GM23248 (cell line): Measurements from ENCODE around the gene SFMBT1. TPM values are rescaled to one million over a fixed set of nuclear protein-coding genes. Genes with fewer than 3 reads are reported as not detected.

Source experiments
- DNase-seq: peaks from one replicate; pipeline ENCODE4 v3.0.0-alpha.2; 2015
- H2AFZ ChIP-seq: fragments of 200-600 bp; sonication (generic); 2 replicates; pipeline ENCODE4 v1.6.1; 2016; ENCODE audit warnings: antibody characterized with exemption
- H3F3A ChIP-seq: fragments of 200-600 bp; sonication (generic); 2 replicates; pipeline ENCODE4 v1.6.1; 2016; ENCODE audit warnings: mild to moderate bottlenecking, antibody characterized with exemption, mixed run types; ENCODE audit not compliant: insufficient read depth
- H3K27ac ChIP-seq: fragments of 200-600 bp; sonication (generic); 2 replicates; pipeline ENCODE4 v1.5.1; 2016; ENCODE audit warnings: mild to moderate bottlenecking
- H3K27me3 ChIP-seq: fragments of 200-600 bp; sonication (generic); replicated peaks from 2 replicates; pipeline ENCODE4 v1.6.1; 2016; ENCODE audit warnings: mild to moderate bottlenecking; ENCODE audit not compliant: insufficient read depth
- H3K36me3 ChIP-seq: fragments of 200-600 bp; sonication (generic); 2 replicates; pipeline ENCODE4 v1.6.1; 2016; ENCODE audit warnings: low read depth, mild to moderate bottlenecking
- H3K4me1 ChIP-seq: fragments of 200-600 bp; sonication (generic); 2 replicates; pipeline ENCODE4 v1.6.1; 2016; ENCODE audit warnings: mild to moderate bottlenecking; ENCODE audit not compliant: insufficient read depth
- H3K4me2 ChIP-seq: fragments of 200-600 bp; sonication (generic); one replicate; pipeline ENCODE4 v1.6.1; 2016; ENCODE audit warnings: mild to moderate bottlenecking; ENCODE audit not compliant: unreplicated experiment
- H3K4me3 ChIP-seq: fragments of 200-600 bp; sonication (generic); 2 replicates; pipeline ENCODE4 v1.5.1; 2016; ENCODE audit warnings: mild to moderate bottlenecking
- H3K79me2 ChIP-seq: fragments of 200-600 bp; sonication (generic); 2 replicates; pipeline ENCODE4 v1.6.1; 2016; ENCODE audit warnings: mild to moderate bottlenecking; ENCODE audit not compliant: insufficient read depth
- H3K9ac ChIP-seq: fragments of 200-600 bp; sonication (generic); 2 replicates; pipeline ENCODE4 v1.6.1; 2016; ENCODE audit warnings: mild to moderate bottlenecking
- H3K9me2 ChIP-seq: fragments of 200-600 bp; sonication (generic); 2 replicates; pipeline ENCODE4 v1.6.1; 2016; ENCODE audit warnings: mixed run types, mild to moderate bottlenecking, moderate library complexity; ENCODE audit not compliant: insufficient read depth
- H3K9me3 ChIP-seq: fragments of 200-600 bp; sonication (generic); one replicate; pipeline ENCODE4 v1.6.1; 2017; ENCODE audit warnings: low read depth
- H4K20me1 ChIP-seq: fragments of 200-600 bp; sonication (generic); 2 replicates; pipeline ENCODE4 v1.6.0; 2016; ENCODE audit not compliant: insufficient read depth
- EZH2 ChIP-seq: fragments of 200-600 bp; sonication (generic); IDR thresholded peaks from 2 replicates; pipeline ENCODE4 v1.6.1; 2018; ENCODE audit warnings: antibody characterized with exemption, mild to moderate bottlenecking; ENCODE audit not compliant: insufficient read depth, poor library complexity, severe bottlenecking
- EZH2phosphoT487 ChIP-seq: fragments of 200-600 bp; sonication (generic); IDR thresholded peaks from 2 replicates; pipeline ENCODE4 v1.6.1; 2018; ENCODE audit warnings: antibody characterized with exemption, moderate library complexity, mild to moderate bottlenecking, low read depth; ENCODE audit not compliant: insufficient read depth
- WGBS, 2 experiments: methylation state at CpG; one replicate each; pipeline ENCODE4 v1.1.6; 2015 to 2017; ENCODE audit warnings: low lambda C conversion rate in 2 of 2, low coverage in 1 of 2; ENCODE audit errors: missing lambda C conversion rate in 2 of 2; 5-methylcytosine and 5-hydroxymethylcytosine counted together
- in situ Hi-C: fragments of 300-500 bp; cut with MboI; formaldehyde crosslinking; loops from 2 replicates; pipeline ENCODE4 v1.15.0; 2020
- polyA plus RNA-seq: library from polyadenylated mRNA; unstranded; fragments of >200 nt; fragmentation: Nextera tagmentation; extraction: Ambion mirVana; gene quantifications from 2 replicates; pipeline ENCODE4 v1.2.1, GENCODE V29; 2016
- total RNA-seq: library from RNA; depleted of rRNA; stranded (reverse); fragments of >200 nt; shearing (Covaris generic); gene quantifications from 2 replicates; pipeline ENCODE4 v1.2.3, GENCODE V29; 2014

The SFMBT1 gene
- total and polyA plus RNA-seq, 2 experiments from 2014 or later = 2.3 to 2.6 TPM

- DNase-seq = peak; percentile 88
- Histone ChIP-seq H3K9me3 (no peaks in the 10 kb centered on the region), H3K4me2 (peak overlapping the region; percentile 99), H3F3A (no peaks in the 10 kb centered on the region), H3K4me1 (peaks cover 3% of the 10 kb centered on the region; the same call in 1 of the 2 replicates), H3K36me3 (no peaks in the 10 kb centered on the region), H4K20me1 (no peaks in the 10 kb centered on the region), H3K9ac (peak overlapping the region; percentile 67), H3K27ac (no peak overlapping the region), H2AFZ (peak overlapping the region; percentile 100), H3K9me2 (no peaks in the 10 kb centered on the region), H3K4me3 (peak overlapping the region; percentile 79), H3K27me3 (no peaks in the 10 kb centered on the region; the same call in 1 of the 2 replicates), H3K79me2 (no peaks in the 10 kb centered on the region)
- WGBS, 2 experiments = 2 to 4% methylated on average over 26 to 30 of the region's 32 CpGs
- TF ChIP-seq EZH2 (no peak), EZH2phosphoT487 (no peak)
- in situ Hi-C loops = no loop called here
Observed at GRCh38 chr3:53072653-53073552, 27.0 kb upstream of the SFMBT1 start.

- in situ Hi-C loops = no loop called here
- peaks cover 3% of the 10 kb centered on the region; the same call in 1 of the 2 replicates for H3K4me1 ChIP-seq
- H3K27me3 ChIP-seq = no peaks in the 10 kb centered on the region; the same call in 1 of the 2 replicates
- H3K9me2 ChIP-seq = no peaks in the 10 kb centered on the region
- no peaks in the 10 kb centered on the region for H3K79me2 ChIP-seq
- H2AFZ ChIP-seq = peak overlapping the region; percentile 100
- H4K20me1 ChIP-seq = no peaks in the 10 kb centered on the region
- no peaks in the 10 kb centered on the region for H3K9me3 ChIP-seq
- 80 to 85% methylated on average over 9 to 11 of the region's 11 CpGs for WGBS, 2 experiments
- H3K27ac ChIP-seq = no peak overlapping the region
- H3K9ac ChIP-seq = peak overlapping the region; percentile 67; the same call in 1 of the 2 replicates
- no peak for DNase-seq
- H3F3A ChIP-seq = no peaks in the 10 kb centered on the region
- TF ChIP-seq EZH2phosphoT487 (no peak), EZH2 (no peak)
- H3K4me3 ChIP-seq = no peak overlapping the region; the same call in 1 of the 2 replicates
- H3K36me3 ChIP-seq = no peaks in the 10 kb centered on the region
- H3K4me2 ChIP-seq = peak overlapping the region; percentile 99
Observed at GRCh38 chr3:53071882-53072431, 26.1 kb upstream of the SFMBT1 start.

- Histone ChIP-seq H4K20me1 (no peaks in the 10 kb centered on the region), H3K4me1 (peaks cover 3% of the 10 kb centered on the region; the same call in 1 of the 2 replicates), H3K4me3 (no peak overlapping the region), H3K79me2 (no peaks in the 10 kb centered on the region), H3K36me3 (no peaks in the 10 kb centered on the region), H3K9me2 (no peaks in the 10 kb centered on the region), H3K9me3 (no peaks in the 10 kb centered on the region), H3F3A (no peaks in the 10 kb centered on the region), H2AFZ (no peak overlapping the region), H3K27ac (no peak overlapping the region), H3K4me2 (no peak overlapping the region), H3K27me3 (no peaks in the 10 kb centered on the region; the same call in 1 of the 2 replicates), H3K9ac (no peak overlapping the region)
- WGBS, 2 experiments = 54 to 61% methylated on average over 4 of the region's 4 CpGs
- TF ChIP-seq EZH2phosphoT487 = no peak
- TF ChIP-seq EZH2 = no peak
- DNase-seq = peak; percentile 25
- in situ Hi-C loops = no loop called here
Observed at GRCh38 chr3:53069422-53070068, 23.7 kb upstream of the SFMBT1 start.

- H3K9me3 ChIP-seq = no peaks in the 10 kb centered on the region
- no peaks in the 10 kb centered on the region for H3K9me2 ChIP-seq
- no peaks in the 10 kb centered on the region for H3K79me2 ChIP-seq
- H3K9ac ChIP-seq = no peak overlapping the region
- no peaks in the 10 kb centered on the region for H4K20me1 ChIP-seq
- WGBS, 2 experiments = 66 to 71% methylated on average over 3 of the region's 3 CpGs
- H3F3A ChIP-seq = no peaks in the 10 kb centered on the region
- no peak overlapping the region for H3K4me2 ChIP-seq
- H3K4me3 ChIP-seq = no peak overlapping the region
- no peak overlapping the region for H2AFZ ChIP-seq
- no peaks in the 10 kb centered on the region for H3K36me3 ChIP-seq
- no peak overlapping the region for H3K27ac ChIP-seq
- in situ Hi-C loops = no loop called here
- DNase-seq = no peak
- TF ChIP-seq EZH2phosphoT487 (no peak), EZH2 (no peak)
- peaks cover 3% of the 10 kb centered on the region; the same call in 1 of the 2 replicates for H3K4me1 ChIP-seq
- no peaks in the 10 kb centered on the region; the same call in 1 of the 2 replicates for H3K27me3 ChIP-seq
Observed at GRCh38 chr3:53068176-53068575, 22.3 kb upstream of the SFMBT1 start.
